HG03521 (cell line): ENCODE measurements around the gene CLRN3.

Experiments
- ATAC-seq: cut with Tn5 transposase; IDR thresholded peaks from one replicate; pipeline ENCODE4 v1.9.1; 2021; ENCODE audit warnings: mild to moderate bottlenecking, moderate library complexity; ENCODE audit not compliant: unreplicated experiment

CLRN3 gene

GRCh38 chr10:127919418-127920271, 26.9 kb upstream of the CLRN3 start:
- no peak for ATAC-seq

GRCh38 chr10:127918572-127918971, 25.8 kb upstream of the CLRN3 start:
- ATAC-seq, result no peak

- ATAC-seq, result no peak
These were observed 24.1 kb upstream of the CLRN3 start for GRCh38 chr10:127916826-127917225.

GRCh38 chr10:127915324-127915723, 22.6 kb upstream of the CLRN3 start:
- no peak for ATAC-seq

GRCh38 chr10:127913368-127913759, 20.6 kb upstream of the CLRN3 start:
- no peak for ATAC-seq

- no peak for ATAC-seq
These were observed 20.0 kb upstream of the CLRN3 start for GRCh38 chr10:127912607-127913367.

- no peak for ATAC-seq
These were observed 19.1 kb upstream of the CLRN3 start for GRCh38 chr10:127911867-127912257.

- ATAC-seq, result no peak
These were observed 18.6 kb upstream of the CLRN3 start for GRCh38 chr10:127911218-127911866.

GRCh38 chr10:127910464-127910770, 17.7 kb upstream of the CLRN3 start:
- ATAC-seq, result no peak

- no peak for ATAC-seq
These were observed 17.1 kb upstream of the CLRN3 start for GRCh38 chr10:127909716-127910463.

GRCh38 chr10:127908959-127909267, 16.2 kb upstream of the CLRN3 start:
- ATAC-seq, result no peak

- ATAC-seq, result no peak
These were observed 15.6 kb upstream of the CLRN3 start for GRCh38 chr10:127908106-127908958.

GRCh38 chr10:127907411-127908105, 14.8 kb upstream of the CLRN3 start:
- ATAC-seq, result no peak

- peak; percentile 92 for ATAC-seq
These were observed 14.0 kb upstream of the CLRN3 start, which contains the start of gene PTPRE for GRCh38 chr10:127906548-127907377. TSS of gene PTPRE (plus strand) at chr10:127907103. CDS start at chr10:128040882, 133,779 bp downstream.

- ATAC-seq, result no peak
These were observed 13.1 kb upstream of the CLRN3 start for GRCh38 chr10:127905848-127906261.

GRCh38 chr10:127905001-127905847, 12.5 kb upstream of the CLRN3 start:
- no peak for ATAC-seq

- ATAC-seq, result no peak
These were observed 11.7 kb upstream of the CLRN3 start for GRCh38 chr10:127904311-127905000.
